Spinal cord (tissue), 10 donors: ENCODE measurements around the gene IMMP2L. TPM values are rescaled to one million over a fixed set of nuclear protein-coding genes. Genes with fewer than 3 reads are reported as not detected.
A peak's percentile ranks its signal among the peaks of the same experiment; 100 is the strongest.

ENCODE experiments used
- DNase-seq, 6 donors: peaks; one replicate each; pipeline versions ENCODE4 v3.0.0 to v3.0.0-alpha.2; 2013 to 2015; ENCODE audit warnings: low spot score in 6 of 6, low read depth in 4 of 6
- H3K27ac ChIP-seq: one replicate; pipeline ENCODE4 v1.5.1; 2013; ENCODE audit warnings: low read depth, low read length, control low read depth
- H3K27me3 ChIP-seq: one replicate; pipeline ENCODE4 v1.6.1; 2013; ENCODE audit warnings: low read length; ENCODE audit not compliant: control insufficient read depth, insufficient read depth
- H3K36me3 ChIP-seq: one replicate; pipeline ENCODE4 v1.6.1; 2013; ENCODE audit warnings: low read length; ENCODE audit not compliant: control insufficient read depth, insufficient read depth
- H3K4me1 ChIP-seq: one replicate; pipeline ENCODE4 v1.6.1; 2013; ENCODE audit warnings: low read length; ENCODE audit not compliant: control insufficient read depth, insufficient read depth
- H3K4me3 ChIP-seq: one replicate; pipeline ENCODE4 v1.5.1; 2013; ENCODE audit warnings: low read depth, low read length, control low read depth
- H3K9me3 ChIP-seq: one replicate; pipeline ENCODE4 v1.6.1; 2013; ENCODE audit warnings: low read length; ENCODE audit not compliant: control insufficient read depth, insufficient read depth
- WGBS: methylation state at CpG from one replicate; pipeline ENCODE4 v1.1.5; 2013; ENCODE audit warnings: missing lambda C conversion rate; ENCODE audit not compliant: insufficient coverage; 5-methylcytosine and 5-hydroxymethylcytosine counted together
- polyA plus RNA-seq, 2 donors: library from polyadenylated mRNA; unstranded; fragments of 120-200 nt; gene quantifications; one replicate each; pipeline ENCODE4 v1.2.1, GENCODE V29; 2013; ENCODE audit not compliant: insufficient read length in 2 of 2
- total RNA-seq, 2 donors: library from RNA; depleted of rRNA in 1 of 2; stranded (reverse); fragments of 120-200 nt in 1 of 2; fragments of >200 nt in 1 of 2; gene quantifications; one replicate each; pipeline versions ENCODE4 v1.2.3 to v1.2.4, GENCODE V29; 2013 to 2014
- donor health status: healthy.

Gene IMMP2L
- total and polyA plus RNA-seq, 4 donors, result 14.8 to 26.8 (median 17.4) TPM

DNA sequence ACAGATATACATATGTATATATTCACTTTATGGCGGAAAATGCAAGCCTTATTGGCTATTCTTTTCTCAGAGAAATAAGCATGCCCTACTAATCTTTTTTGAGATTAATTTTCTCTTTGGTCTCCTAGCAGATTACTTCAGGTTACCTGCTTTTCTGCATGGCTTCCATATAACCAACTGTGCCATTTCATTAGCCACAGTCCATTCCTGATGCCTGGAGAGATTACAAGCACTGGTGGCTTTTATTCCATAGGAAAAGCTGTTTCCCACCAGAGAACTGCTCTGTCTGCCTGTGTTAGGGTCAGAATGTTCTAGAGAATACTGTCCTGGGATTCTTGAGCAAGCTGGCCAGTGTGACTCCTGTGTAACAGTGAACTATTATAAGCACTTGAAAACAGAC is 411.6 kb downstream of the IMMP2L start:
- Histone ChIP-seq H3K36me3 (no peaks in the 10 kb centered on the region), H3K27me3 (no peaks in the 10 kb centered on the region), H3K27ac (no peak overlapping the region), H3K4me3 (no peak overlapping the region), H3K9me3 (no peaks in the 10 kb centered on the region), H3K4me1 (no peaks in the 10 kb centered on the region)
- no peak for DNase-seq
- WGBS, result no CpG with 5 or more reads among the region's 1 CpG

DNA sequence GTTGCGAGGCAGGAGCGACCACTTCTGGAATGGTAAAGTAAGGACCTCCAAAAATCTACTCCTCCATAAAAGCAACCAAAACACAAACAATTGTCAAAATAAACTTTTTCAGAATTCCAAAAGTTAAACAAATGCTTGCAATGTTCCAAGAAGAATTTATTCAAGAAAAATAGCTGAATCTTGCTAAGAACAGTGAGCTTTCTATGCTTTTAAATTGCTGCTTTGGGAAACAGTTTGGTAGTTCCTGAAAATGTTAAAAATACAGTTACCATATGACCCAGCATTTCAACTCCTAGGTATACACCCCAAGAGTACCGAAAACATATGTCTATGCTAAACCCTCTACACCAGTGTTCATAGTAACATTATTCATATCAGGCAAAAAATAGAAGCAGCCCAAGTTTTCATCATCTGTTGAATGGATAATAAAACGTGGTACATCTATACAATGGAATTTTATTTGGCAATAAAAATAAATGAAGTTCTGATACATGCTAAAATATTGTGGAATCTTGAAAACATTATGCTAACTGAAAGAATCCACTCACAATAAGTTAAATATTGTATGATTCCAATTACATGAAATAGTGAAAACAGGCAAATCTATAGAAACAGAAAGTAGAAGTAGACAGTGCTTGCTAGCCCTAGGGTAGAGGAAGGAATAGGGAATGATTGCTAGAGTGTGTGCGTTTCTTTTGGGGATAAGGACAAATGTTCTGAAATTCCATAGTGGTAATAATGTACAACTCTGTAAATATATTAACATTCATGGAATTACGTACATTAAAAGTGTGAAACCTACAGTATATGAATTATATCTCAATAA is 414.4 kb downstream of the IMMP2L start:
- no peak for DNase-seq
- Histone ChIP-seq H3K27me3 (no peaks in the 10 kb centered on the region), H3K27ac (no peak overlapping the region), H3K9me3 (no peaks in the 10 kb centered on the region), H3K4me3 (no peak overlapping the region), H3K4me1 (no peaks in the 10 kb centered on the region), H3K36me3 (no peaks in the 10 kb centered on the region)
- no CpG with 5 or more reads among the region's 6 CpGs for WGBS

DNA sequence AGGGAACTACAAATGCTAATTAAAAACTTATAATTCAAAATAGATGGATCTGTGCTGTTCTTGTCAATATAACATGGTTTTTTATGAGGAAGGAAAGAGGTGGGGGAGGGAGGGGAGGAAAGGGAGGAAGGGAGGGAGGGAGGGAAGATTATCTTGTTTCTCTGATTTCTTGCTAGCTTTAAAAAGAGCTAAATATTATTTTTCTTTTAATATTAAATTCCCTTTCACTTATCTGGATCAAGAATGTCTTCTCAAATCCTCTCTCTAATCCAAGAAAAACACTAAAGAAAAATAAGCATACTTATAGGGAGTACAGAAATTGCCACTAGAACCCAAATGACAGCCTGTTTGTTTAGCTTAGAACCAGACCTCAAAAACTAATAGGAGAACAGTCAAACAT is 416.2 kb downstream of the IMMP2L start:
- DNase-seq, result no peak
- Histone ChIP-seq H3K4me3 (no peak overlapping the region), H3K36me3 (no peaks in the 10 kb centered on the region), H3K4me1 (no peaks in the 10 kb centered on the region), H3K9me3 (no peaks in the 10 kb centered on the region), H3K27me3 (no peaks in the 10 kb centered on the region), H3K27ac (no peak overlapping the region)

DNA sequence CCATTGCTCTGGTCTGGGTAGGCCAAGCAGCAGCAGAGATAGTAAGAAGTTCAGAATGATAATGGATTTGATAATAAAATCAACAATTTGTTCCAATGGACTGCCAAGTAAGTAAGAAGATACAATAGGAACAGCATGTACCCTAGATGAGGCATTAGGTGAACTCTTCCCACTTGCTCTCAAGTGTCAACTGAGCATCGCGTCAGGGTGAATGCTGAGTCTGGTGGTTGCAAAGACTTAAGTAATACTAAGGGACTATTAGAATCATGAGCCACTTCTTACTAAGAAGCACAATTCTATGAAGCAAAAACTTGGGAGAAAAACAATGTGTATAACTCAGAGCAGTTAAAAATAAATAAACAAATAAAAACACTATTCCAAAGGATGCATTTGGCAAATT is 416.8 kb downstream of the IMMP2L start:
- no peak overlapping the region for H3K4me3 ChIP-seq
- no CpG with 5 or more reads among the region's 2 CpGs for WGBS
- H3K36me3 ChIP-seq, result no peaks in the 10 kb centered on the region
- no peaks in the 10 kb centered on the region for H3K9me3 ChIP-seq
- H3K4me1 ChIP-seq, result no peaks in the 10 kb centered on the region
- no peak for DNase-seq
- no peak overlapping the region for H3K27ac ChIP-seq
- no peaks in the 10 kb centered on the region for H3K27me3 ChIP-seq

DNA sequence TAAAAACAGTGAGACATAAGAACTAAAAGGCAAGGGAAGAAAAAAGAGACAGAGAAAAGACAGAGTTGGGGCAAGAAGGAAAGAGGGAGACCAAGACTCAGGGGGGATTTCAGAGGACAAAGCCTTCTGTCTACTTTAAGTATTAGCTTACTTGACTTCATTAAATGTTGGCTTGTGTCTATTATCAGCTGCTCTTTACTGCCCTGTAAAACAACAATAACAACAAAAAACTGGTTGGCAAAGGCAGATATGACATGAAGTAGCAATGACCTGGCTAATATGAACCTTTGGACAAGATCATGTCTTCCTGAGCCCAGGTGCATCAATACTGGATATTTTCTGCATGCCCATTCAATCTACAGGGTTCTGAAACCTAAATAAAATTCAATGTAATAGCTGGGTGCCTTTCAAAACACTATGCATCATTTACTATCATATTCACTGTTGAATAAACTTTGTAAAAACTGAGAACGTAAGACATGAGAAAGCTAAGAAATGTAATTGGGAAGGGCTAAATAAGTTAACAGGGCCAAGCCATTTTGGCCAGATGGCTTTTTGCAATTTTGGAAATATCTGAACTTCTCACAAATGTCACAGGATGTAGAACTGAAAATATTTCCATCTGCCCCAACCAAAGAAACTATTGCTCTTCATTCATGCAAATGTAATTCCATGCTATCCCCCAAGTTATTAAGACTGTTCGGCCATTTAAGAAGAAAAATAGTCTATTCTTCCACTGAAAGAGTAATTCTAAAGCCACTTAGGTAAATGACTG is 422.0 kb downstream of the IMMP2L start:
- Histone ChIP-seq H3K27me3 (no peaks in the 10 kb centered on the region), H3K4me3 (no peak overlapping the region), H3K9me3 (no peaks in the 10 kb centered on the region), H3K27ac (no peak overlapping the region), H3K4me1 (peaks cover 4% of the 10 kb centered on the region), H3K36me3 (no peaks in the 10 kb centered on the region)
- DNase-seq, result peak in 1 of 6 donors; percentile 14
- no CpG with 5 or more reads among the region's 2 CpGs for WGBS

DNA sequence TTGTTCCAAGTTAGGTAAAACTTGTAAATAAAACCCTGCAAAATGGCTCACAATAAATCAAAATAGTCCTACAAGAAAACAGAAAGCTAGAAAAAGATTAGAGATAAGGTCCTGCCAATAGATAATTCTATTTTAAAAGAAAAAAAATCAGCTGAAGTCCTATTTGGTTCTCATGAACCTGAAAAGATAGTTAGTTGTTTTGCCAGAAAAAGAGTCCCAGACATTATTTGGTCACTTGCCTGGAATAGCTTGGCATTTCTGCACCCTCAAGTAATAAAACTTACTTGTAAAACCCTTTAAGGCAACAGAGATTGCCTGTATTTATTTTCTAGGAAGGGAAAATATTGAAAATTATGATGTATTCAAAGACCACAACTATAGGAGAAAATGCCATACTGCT is 423.7 kb downstream of the IMMP2L start:
- Histone ChIP-seq H3K4me3 (no peak overlapping the region), H3K27ac (no peak overlapping the region), H3K9me3 (no peaks in the 10 kb centered on the region), H3K27me3 (no peaks in the 10 kb centered on the region), H3K4me1 (peaks cover 4% of the 10 kb centered on the region), H3K36me3 (no peaks in the 10 kb centered on the region)
- DNase-seq, result peak in 2 of 6 donors; percentile 7 to 29

DNA sequence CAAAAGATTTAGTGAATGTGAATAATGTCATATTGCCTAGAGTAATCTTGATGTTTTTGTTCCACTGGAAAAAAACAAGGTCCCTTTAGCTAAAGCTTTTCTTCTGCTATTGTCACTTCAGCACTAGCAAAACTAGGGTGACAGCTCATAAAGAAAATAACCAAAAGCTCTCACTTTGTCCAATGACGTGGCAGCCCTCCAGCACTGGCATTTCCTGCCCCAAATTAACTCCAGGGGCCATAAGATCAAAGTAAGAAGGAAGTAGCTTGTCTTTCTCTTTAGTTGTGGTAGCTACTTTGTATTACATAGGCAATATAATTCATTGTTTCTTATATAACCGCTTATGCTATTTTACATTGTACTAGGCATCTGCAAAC is 424.1 kb downstream of the IMMP2L start:
- DNase-seq, result peak in 5 of 6 donors; percentile 33 to 60 (median 41)
- no CpG with 5 or more reads among the region's 2 CpGs for WGBS
- H3K4me1 ChIP-seq, result peaks cover 4% of the 10 kb centered on the region
- no peaks in the 10 kb centered on the region for H3K36me3 ChIP-seq
- no peaks in the 10 kb centered on the region for H3K9me3 ChIP-seq
- no peak overlapping the region for H3K4me3 ChIP-seq
- H3K27me3 ChIP-seq, result no peaks in the 10 kb centered on the region
- no peak overlapping the region for H3K27ac ChIP-seq

DNA sequence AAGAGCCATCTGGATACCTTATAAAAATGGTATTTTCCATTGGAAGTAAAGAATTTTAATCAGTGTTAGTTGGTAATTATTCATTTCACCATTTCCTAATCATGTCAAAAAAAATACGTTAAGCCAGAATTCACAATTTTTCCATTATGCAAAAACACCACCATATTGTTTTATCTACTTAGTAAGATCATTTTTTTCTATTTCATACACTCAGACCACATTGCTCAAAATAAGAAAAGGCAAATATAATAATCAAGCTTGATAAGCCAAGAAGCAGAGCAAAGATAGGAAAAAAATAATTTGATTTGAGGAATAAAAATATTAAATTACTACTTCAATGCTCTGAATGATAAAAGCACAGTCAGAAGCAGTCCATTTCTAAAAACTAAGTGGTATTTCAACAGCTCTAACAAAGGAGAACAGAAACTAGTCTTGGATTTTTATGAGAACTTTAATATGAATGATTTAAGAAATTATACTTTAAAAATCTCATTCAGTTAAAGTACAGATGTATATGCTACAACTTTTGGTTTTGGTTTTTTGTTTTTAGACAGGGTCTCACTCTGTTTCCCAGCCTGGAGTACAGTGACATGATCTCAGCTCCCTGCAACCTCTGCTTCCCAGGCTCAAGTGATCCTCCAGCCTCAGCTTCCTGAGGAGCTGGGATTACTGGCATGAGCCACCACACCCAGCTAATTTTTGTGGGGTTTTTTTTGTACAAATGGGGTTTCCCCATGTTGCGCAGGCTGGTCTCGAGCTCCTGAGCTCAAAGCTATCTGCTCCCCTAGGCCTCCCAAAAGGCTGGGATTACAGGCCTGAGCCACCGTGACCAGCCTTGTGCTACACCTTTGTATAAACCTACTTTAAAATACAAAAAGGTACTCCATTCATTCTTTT is 424.7 kb downstream of the IMMP2L start:
- H3K36me3 ChIP-seq, result no peaks in the 10 kb centered on the region
- DNase-seq, result no peak
- H3K9me3 ChIP-seq, result no peaks in the 10 kb centered on the region
- 88% methylated on average over 2 of the region's 4 CpGs for WGBS
- peaks cover 4% of the 10 kb centered on the region for H3K4me1 ChIP-seq
- H3K27ac ChIP-seq, result no peak overlapping the region
- H3K4me3 ChIP-seq, result no peak overlapping the region
- H3K27me3 ChIP-seq, result no peaks in the 10 kb centered on the region

DNA sequence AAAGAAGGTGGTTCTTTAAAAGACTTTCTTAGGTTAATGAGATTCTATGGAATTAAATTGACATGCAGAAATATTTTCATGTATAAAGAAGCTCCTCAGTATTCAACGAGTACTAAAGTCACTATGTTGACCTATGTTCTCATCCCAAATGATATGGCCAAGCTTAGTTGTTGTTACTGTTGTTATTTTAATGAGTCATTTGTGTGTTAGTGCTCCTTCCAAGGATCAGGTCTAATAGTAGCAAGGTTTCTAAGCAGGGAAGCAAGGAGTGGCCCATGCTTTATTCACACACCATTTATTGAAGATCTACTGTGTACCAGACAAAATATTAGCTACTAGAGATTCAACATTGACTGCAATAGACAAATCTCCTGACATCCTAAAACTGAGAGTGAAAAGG is 429.5 kb downstream of the IMMP2L start:
- DNase-seq, result no peak
- peaks cover 5% of the 10 kb centered on the region for H3K4me1 ChIP-seq
- H3K27ac ChIP-seq, result no peak overlapping the region
- H3K36me3 ChIP-seq, result no peaks in the 10 kb centered on the region
- no peak overlapping the region for H3K4me3 ChIP-seq
- H3K9me3 ChIP-seq, result no peaks in the 10 kb centered on the region
- no peaks in the 10 kb centered on the region for H3K27me3 ChIP-seq
- WGBS, result 80% methylated on average over 1 of the region's 1 CpG
